GM21381 (cell line): ENCODE data around the gene ADAMTS8.
A peak's percentile ranks its signal among the peaks of the same experiment; 100 is the strongest.
"Not testable (repeated sequence)": the region's sequence is repeated elsewhere in the genome, so short reads cannot be mapped to it uniquely, and the experiment has no call there.

Experiments
- ATAC-seq: cut with Tn5 transposase; IDR thresholded peaks from one replicate; pipeline ENCODE4 v1.9.1; 2021; ENCODE audit warnings: mild to moderate bottlenecking, moderate library complexity; ENCODE audit not compliant: unreplicated experiment

Gene ADAMTS8

DNA sequence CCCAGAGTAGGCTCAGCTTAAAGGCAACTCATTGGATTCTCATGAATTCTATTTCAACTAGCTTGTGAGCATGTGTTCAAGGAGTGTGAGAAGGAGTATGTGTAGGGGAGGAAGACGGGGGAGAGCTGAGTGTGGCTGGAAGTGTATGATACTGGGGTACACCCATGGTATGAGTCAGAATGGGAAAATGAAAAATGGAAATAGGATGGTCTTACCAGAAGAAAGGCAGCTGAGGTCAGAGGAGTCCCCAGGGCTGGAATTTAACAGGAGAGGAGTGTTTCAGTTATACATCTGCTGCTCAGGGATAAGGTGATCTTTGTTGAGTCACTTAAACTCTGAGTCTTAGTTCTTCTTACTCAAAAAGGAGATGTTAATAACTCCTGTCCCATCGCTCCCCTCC lies 13.3 kb upstream of the ADAMTS8 start:
- ATAC-seq, result no peak

- no peak for ATAC-seq
Measured at GRCh38 chr11:130439876-130440275, 11.5 kb upstream of the ADAMTS8 start.

DNA sequence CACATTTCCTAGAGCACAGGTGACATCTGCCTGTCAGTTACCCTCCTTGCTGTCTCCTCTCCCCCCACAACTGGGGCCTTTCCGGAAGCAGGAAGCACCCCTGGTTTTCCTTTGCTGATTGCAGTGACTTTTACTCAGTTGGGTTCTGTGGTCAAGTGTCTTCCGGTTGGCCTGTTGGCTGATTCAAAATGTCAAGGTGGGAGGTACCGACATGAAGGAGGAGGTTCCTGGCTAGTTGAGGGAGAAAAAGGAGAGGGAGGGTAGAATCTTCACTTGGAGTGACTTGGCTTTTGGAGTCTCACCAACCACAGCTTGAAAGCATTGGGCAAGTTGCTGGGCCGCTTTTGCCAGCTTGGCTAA lies 10.7 kb upstream of the ADAMTS8 start:
- no peak for ATAC-seq

DNA sequence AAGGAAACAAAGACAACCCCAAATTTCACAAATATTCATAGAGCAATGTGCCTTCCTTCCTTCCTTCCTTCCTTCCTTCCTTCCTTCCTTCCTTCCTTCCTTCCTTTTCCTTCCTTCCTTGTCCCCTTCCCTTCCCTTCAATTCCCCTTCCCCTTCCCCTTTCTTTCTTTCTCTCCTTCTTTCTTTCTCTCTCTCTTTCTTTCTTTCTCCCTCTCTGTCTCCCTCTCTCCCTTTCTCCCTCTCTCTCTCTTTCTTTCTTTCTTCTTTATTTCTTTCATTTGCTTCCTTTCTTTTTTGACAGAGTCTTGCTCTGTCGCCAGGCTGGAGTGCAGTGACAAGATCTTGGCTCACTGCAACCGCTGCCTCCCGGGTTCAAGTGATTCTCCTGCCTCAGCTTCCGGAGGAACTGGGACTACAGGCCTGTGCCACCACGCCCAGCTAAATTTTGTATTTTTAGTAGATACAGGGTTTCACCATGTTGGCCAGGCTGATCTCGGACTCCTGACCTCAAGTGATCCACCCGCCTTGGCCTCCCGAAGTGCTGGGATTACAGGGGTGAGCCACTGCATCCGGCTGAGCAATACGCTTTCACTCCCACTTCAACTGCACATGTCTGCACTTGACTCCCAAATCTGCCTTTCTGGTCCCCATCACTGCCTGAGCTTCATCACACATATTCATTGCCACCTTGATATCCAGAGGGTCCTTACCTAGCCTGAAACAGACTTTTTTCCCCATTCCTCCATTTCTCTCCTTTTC lies 10.2 kb upstream of the ADAMTS8 start:
- not testable (repeated sequence) for ATAC-seq

DNA sequence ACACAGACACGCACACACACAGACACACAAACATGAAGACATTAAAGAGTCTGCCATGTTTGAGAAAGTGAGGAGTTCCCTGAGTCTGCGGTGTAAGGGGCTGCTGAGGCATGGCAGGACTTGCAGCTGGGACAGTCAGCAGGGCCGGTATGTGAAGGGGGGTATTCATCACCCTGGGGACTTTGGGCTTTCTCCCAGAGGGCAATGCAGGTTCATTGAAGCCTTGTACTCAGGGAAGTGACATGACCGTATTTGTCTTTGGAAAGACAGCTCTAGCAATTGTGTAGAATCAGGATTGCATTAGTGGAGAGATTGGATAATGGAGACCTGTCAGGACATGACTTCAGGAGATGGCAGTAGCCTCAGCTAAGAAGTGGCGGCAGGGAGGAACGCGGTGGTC lies 9.4 kb upstream of the ADAMTS8 start:
- ATAC-seq, result no peak

DNA sequence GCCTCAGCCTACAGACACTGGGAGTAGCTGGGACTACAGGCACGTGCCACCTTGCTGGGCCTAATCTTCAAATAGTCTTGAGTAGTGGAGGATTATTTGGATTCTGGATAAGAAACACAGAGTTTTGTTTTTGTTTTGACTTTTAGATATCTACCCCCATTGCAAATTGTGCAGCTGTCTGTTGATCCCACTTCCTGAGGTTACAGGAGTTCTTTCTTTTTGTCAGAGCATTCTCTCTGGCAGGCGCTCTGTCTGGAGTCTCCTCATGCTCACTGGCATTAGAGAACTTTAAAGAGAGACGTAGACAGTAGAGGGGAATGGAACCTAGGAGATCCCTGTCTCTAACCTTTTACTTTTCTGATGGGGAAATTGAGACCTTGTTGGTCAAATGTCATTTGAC lies 7.8 kb upstream of the ADAMTS8 start:
- ATAC-seq, result no peak

DNA sequence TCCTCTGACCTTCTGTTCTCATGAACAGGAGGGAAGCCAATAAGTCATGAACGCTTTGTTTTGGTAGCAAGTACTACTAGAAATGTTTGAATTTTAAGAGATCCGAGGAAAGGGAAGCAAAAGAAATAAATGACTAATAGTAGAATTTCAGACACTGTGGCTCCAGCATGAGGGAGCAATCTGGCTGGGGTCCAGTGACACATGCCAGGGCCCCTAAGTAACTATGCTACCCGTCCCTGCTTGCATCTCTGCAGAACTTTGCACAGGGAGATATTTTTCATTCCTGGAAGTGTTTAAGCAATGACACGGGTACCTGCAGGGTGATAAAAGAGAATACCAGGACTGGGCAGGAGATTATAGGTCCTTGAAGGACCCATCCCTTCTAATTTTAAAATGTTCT lies 7.3 kb upstream of the ADAMTS8 start:
- no peak for ATAC-seq

DNA sequence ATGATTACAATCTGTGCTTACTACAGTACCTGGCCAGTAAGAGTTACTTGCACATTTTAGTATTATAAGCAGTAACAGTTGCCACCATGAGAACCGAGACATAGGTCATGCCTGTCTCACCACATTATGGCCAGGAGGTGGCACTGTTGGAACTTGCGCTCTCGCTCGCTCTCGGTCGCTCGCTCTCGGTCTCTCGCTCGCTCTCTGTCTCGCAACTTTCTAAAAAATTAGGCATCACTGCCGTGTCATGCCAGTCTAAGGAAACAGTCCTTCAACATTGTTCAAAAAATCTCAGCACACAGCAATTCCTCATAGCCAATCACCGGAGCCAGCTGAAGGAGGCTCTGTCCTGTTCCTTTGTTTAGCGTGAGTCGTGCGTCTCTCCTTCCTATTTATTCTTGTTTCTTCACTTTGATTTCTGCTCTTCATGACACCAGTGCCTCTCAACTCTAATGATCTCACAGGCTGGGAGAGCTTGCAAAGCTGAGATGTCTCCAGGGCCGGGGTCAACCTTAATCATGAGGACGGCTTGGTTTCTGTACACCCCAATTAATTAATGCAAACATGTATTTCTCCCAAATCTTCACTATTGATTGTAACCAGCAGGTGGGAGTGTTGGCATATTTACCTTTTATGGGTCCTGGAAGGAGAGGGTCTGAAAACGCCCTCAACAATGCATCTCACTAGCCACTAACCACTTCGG lies 6.3 kb upstream of the ADAMTS8 start:
- peak; percentile 90 for ATAC-seq

- no peak for ATAC-seq
Measured at GRCh38 chr11:130433357-130433756, 4.9 kb upstream of the ADAMTS8 start.

- no peak for ATAC-seq
Measured at GRCh38 chr11:130431801-130432200, 3.4 kb upstream of the ADAMTS8 start.

- peak; percentile 52 for ATAC-seq
Measured at GRCh38 chr11:130431331-130431773, 2.9 kb upstream of the ADAMTS8 start.

DNA sequence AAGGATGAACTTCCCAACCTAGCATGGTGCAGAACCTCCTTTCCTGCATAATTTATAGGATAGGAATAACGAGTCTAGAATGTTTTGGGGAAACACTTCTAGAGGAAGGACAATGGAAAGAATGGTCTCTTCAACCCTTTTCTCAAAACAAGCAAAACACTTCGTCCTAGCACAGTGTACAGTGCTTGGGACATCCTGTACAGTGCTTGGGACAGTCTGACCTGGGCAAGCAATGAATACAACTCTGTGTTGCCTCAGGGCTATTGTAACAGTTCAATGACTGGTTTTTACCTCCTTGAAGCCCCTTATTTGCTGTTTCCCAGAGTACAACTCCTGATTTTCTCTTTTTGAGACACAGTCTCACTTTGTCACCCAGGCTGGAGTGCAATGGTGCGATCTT lies 1.6 kb upstream of the ADAMTS8 start:
- no peak for ATAC-seq

DNA sequence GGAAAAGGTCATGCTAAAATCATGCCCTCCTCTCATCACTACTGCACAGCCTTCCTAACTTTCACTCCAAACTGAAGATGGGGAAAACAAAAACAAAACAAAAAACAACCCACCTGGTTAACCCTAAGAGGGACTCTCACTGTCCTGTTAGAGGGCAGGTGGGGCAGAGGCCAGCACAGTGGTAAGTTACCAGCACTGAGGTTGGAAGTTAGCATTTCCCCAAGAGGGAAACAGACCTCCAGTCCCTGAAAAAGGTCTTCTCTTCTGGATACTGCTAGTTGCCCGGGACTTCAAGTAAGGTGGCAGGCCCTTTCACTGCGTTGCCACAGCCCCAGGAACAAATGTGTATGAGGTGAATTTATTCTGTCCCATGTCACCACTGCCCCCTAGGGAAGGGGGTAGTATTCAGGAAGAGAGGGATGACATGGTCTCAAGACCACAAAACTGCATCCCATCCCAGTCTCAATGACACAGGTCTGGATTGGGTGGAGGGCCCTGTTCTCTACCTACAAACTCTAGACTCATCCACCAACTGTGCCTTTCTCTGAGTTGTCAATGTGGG lies 792 bp upstream of the ADAMTS8 start:
- ATAC-seq, result no peak

GRCh38 chr11:130427581-130428315 lies 661 bp downstream of the ADAMTS8 start:
- no peak for ATAC-seq

- no peak for ATAC-seq
Measured at GRCh38 chr11:130426837-130427341, 1.5 kb downstream of the ADAMTS8 start.

DNA sequence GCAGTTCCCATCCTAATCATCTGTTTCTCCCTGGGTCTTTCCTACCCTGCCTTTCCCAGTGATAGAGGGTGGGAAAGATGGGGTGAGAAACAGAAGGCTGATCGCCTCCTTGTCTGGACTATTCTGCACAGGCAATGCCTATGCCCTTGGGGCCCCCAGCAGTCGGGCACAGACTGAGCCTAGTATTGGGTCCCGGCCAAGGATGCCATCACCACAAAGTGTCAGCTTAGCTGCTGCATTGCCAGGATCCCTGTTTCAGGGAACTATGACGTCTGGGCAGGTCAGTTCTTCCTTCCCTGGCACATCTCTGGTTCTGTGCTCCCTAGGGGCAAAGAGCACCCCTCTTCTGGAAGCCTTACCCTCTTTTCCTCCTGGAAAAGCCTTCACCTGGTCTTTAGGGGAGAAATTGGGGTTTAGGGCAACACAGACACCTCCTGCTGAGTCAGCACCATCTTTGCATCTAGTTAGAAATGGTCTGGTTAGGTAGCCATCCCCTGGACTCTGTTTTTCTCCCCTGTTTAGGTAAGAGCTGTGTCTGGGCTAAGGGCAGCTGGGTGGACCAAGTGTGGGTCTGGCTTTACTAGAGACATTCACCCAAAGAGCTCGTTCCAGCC lies 2.1 kb downstream of the ADAMTS8 start:
- ATAC-seq, result no peak

GRCh38 chr11:130425156-130425555 lies 3.3 kb downstream of the ADAMTS8 start:
- ATAC-seq, result no peak

- ATAC-seq, result no peak
Measured at GRCh38 chr11:130424613-130425140, 3.7 kb downstream of the ADAMTS8 start.

GRCh38 chr11:130423541-130424142 lies 4.8 kb downstream of the ADAMTS8 start:
- no peak for ATAC-seq
